SK-N-SH treated with all-trans-retinoic acid at 6 μM for 48 hours (cell line): Measurements from ENCODE around the gene POU2F1.
"Not testable (repeated sequence)": the region's sequence is repeated elsewhere in the genome, so short reads cannot be mapped to it uniquely, and the experiment has no call there.

Experiments used
- ATAC-seq: fragments of 200-7000 bp; cut with Tn5 transposase; 3 replicates; pipeline ENCODE4 v1.9.1; 2020; ENCODE audit warnings: mild to moderate bottlenecking, moderate library complexity
- ARNTL ChIP-seq: fragments of 450-650 bp; formaldehyde crosslinking; IDR thresholded peaks from 2 replicates; pipeline ENCODE4 v1.5.0; 2020; ENCODE audit warnings: low read depth, mild to moderate bottlenecking, moderate library complexity, borderline replicate concordance
- BACH2 ChIP-seq: fragments of 250-450 bp; sonication (Bioruptor Pico); IDR thresholded peaks from 2 replicates; pipeline ENCODE4 v1.9.0; 2021; ENCODE audit warnings: mild to moderate bottlenecking, borderline replicate concordance
- CSDC2 ChIP-seq: fragments of 250-450 bp; sonication (Bioruptor Pico); IDR thresholded peaks from 2 replicates; pipeline ENCODE4 v1.5.0; 2020; ENCODE audit warnings: mild to moderate bottlenecking, moderate library complexity
- ESRRG ChIP-seq: fragments of 250-450 bp; sonication (Bioruptor Pico); IDR thresholded peaks from 2 replicates; pipeline ENCODE4 v1.6.1; 2021; ENCODE audit warnings: mild to moderate bottlenecking
- GLIS3 ChIP-seq: fragments of 250-450 bp; sonication (Bioruptor Pico); IDR thresholded peaks from 2 replicates; pipeline ENCODE4 v1.5.0; 2020; ENCODE audit warnings: mild to moderate bottlenecking, moderate library complexity
- ISL1 ChIP-seq: fragments of 250-450 bp; sonication (Bioruptor Pico); IDR thresholded peaks from 2 replicates; pipeline ENCODE4 v2.1.2; 2022; ENCODE audit warnings: mild to moderate bottlenecking, moderate library complexity
- OSR1 ChIP-seq: fragments of 250-450 bp; sonication (Bioruptor Pico); IDR thresholded peaks from 2 replicates; pipeline ENCODE4 v1.8.0; 2022; ENCODE audit warnings: moderate library complexity, mild to moderate bottlenecking, inconsistent platforms
- PPARA ChIP-seq: fragments of 250-450 bp; sonication (Bioruptor Pico); IDR thresholded peaks from 2 replicates; pipeline ENCODE4 v1.5.0; 2020; ENCODE audit warnings: mild to moderate bottlenecking, borderline replicate concordance
- SNAI2 ChIP-seq: fragments of 250-450 bp; sonication (Bioruptor Pico); IDR thresholded peaks from 2 replicates; pipeline ENCODE4 v1.5.0; 2020; ENCODE audit warnings: mild to moderate bottlenecking, moderate library complexity
- TCF4 ChIP-seq: fragments of 250-450 bp; sonication (Bioruptor Pico); IDR thresholded peaks from 2 replicates; pipeline ENCODE4 v1.8.0; 2021; ENCODE audit warnings: mild to moderate bottlenecking, moderate library complexity, borderline replicate concordance
- TOX ChIP-seq: fragments of 250-450 bp; sonication (Bioruptor Pico); IDR thresholded peaks from 2 replicates; pipeline ENCODE4 v1.8.0; 2021; ENCODE audit warnings: mild to moderate bottlenecking, moderate library complexity, borderline replicate concordance
- TSHZ2 ChIP-seq: fragments of 250-450 bp; sonication (Bioruptor Pico); IDR thresholded peaks from 2 replicates; pipeline ENCODE4 v1.5.0; 2020; ENCODE audit warnings: mild to moderate bottlenecking, moderate library complexity
- ZC3H10 ChIP-seq: fragments of 250-450 bp; sonication (Bioruptor Pico); IDR thresholded peaks from 2 replicates; pipeline ENCODE4 v1.5.1; 2021; ENCODE audit warnings: mild to moderate bottlenecking, moderate library complexity
- ZFP3 ChIP-seq: fragments of 250-450 bp; sonication (Bioruptor Pico); IDR thresholded peaks from 2 replicates; pipeline ENCODE4 v1.5.0; 2020; ENCODE audit warnings: mild to moderate bottlenecking, moderate library complexity
- ZFP30 ChIP-seq: fragments of 450-650 bp; formaldehyde crosslinking; IDR thresholded peaks from 2 replicates; pipeline ENCODE4 v1.5.0; 2022; ENCODE audit warnings: mild to moderate bottlenecking, moderate library complexity
- ZNF565 ChIP-seq: fragments of 450-650 bp; formaldehyde crosslinking; conservative IDR thresholded peaks from 2 replicates; pipeline ENCODE4 v1.5.0; 2020; ENCODE audit warnings: low read depth, mild to moderate bottlenecking, moderate library complexity
- ZNF70 ChIP-seq: fragments of 450-650 bp; formaldehyde crosslinking; IDR thresholded peaks from 2 replicates; pipeline ENCODE4 v1.5.0; 2020; ENCODE audit warnings: mild to moderate bottlenecking, moderate library complexity
- ZNF8 ChIP-seq: fragments of 450-650 bp; formaldehyde crosslinking; IDR thresholded peaks from 2 replicates; pipeline ENCODE4 v1.5.0; 2020; ENCODE audit warnings: mild to moderate bottlenecking, moderate library complexity
- TF ChIP-seq, protein P1 (sequence below): fragments of 250-450 bp; sonication (Bioruptor Pico); IDR thresholded peaks from 2 replicates; pipeline ENCODE4 v1.5.1; 2020; ENCODE audit warnings: low read depth, mild to moderate bottlenecking, moderate library complexity
- TF ChIP-seq, protein P2 (sequence below): fragments of 250-450 bp; sonication (Bioruptor Pico); IDR thresholded peaks from 2 replicates; pipeline ENCODE4 v1.5.1; 2021; ENCODE audit warnings: mild to moderate bottlenecking, moderate library complexity
- TF ChIP-seq, protein P3 (sequence below): fragments of 250-450 bp; sonication (Bioruptor Pico); IDR thresholded peaks from 2 replicates; pipeline ENCODE4 v1.8.0; 2021; ENCODE audit warnings: low read depth, mild to moderate bottlenecking, moderate library complexity, borderline replicate concordance

Gene POU2F1

DNA sequence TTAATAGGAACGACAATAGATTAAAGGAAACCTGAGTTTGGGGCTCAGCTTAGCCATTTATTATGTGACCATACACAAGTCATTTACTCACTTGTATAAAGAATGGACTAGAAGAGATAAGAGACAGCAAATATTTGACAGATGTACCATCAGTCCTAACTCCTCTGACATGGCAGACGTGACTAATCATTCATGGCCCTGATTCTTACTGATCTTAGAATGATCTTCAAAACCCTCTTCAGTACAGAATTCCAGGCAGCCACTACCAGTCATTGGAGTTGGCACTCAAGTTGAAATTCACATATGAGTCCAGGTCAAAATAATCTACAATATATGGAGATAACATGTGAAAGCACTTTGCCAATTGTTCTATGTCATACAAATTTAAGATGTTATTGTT, 21.0 kb upstream of the POU2F1 start:
- TF ChIP-seq ARNTL (CRISPR knock-in tag) (no peak), TCF4 (CRISPR knock-in tag) (no peak), CSDC2 (CRISPR knock-in tag) (no peak), ISL1 (CRISPR knock-in tag) (no peak), ZNF70 (CRISPR knock-in tag) (no peak), ZC3H10 (CRISPR knock-in tag) (no peak), SNAI2 (CRISPR knock-in tag) (no peak), OSR1 (CRISPR knock-in tag) (no peak), ZFP30 (CRISPR knock-in tag) (no peak), ESRRG (no peak), TOX (CRISPR knock-in tag) (no peak)
- TF ChIP-seq, protein P1, sequence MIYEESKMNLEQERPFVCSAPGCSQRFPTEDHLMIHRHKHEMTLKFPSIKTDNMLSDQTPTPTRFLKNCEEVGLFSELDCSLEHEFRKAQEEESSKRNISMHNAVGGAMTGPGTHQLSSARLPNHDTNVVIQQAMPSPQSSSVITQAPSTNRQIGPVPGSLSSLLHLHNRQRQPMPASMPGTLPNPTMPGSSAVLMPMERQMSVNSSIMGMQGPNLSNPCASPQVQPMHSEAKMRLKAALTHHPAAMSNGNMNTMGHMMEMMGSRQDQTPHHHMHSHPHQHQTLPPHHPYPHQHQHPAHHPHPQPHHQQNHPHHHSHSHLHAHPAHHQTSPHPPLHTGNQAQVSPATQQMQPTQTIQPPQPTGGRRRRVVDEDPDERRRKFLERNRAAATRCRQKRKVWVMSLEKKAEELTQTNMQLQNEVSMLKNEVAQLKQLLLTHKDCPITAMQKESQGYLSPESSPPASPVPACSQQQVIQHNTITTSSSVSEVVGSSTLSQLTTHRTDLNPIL (CRISPR knock-in tag), result no peak
- TF ChIP-seq, protein P2, sequence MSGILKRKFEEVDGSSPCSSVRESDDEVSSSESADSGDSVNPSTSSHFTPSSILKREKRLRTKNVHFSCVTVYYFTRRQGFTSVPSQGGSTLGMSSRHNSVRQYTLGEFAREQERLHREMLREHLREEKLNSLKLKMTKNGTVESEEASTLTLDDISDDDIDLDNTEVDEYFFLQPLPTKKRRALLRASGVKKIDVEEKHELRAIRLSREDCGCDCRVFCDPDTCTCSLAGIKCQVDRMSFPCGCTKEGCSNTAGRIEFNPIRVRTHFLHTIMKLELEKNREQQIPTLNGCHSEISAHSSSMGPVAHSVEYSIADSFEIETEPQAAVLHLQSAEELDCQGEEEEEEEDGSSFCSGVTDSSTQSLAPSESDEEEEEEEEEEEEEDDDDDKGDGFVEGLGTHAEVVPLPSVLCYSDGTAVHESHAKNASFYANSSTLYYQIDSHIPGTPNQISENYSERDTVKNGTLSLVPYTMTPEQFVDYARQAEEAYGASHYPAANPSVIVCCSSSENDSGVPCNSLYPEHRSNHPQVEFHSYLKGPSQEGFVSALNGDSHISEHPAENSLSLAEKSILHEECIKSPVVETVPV (CRISPR knock-in tag), result no peak
- ATAC-seq, result no peak

GRCh38 chr1:167200272-167200671, 20.4 kb upstream of the POU2F1 start:
- no peak for TF ChIP-seq GLIS3
- TF ChIP-seq ZC3H10 (CRISPR knock-in tag), result no peak
- TF ChIP-seq ZNF70 (CRISPR knock-in tag), result no peak
- no peak for TF ChIP-seq TCF4 (CRISPR knock-in tag)
- TF ChIP-seq TSHZ2 (CRISPR knock-in tag), result no peak
- TF ChIP-seq TOX (CRISPR knock-in tag), result no peak
- TF ChIP-seq BACH2, result no peak
- TF ChIP-seq ZNF565, result no peak
- no peak for TF ChIP-seq SNAI2 (CRISPR knock-in tag)
- no peak for TF ChIP-seq CSDC2 (CRISPR knock-in tag)
- no peak for TF ChIP-seq OSR1 (CRISPR knock-in tag)
- TF ChIP-seq ZNF8, result no peak
- no peak for TF ChIP-seq ZFP30 (CRISPR knock-in tag)
- TF ChIP-seq, protein P1 (CRISPR knock-in tag), result no peak
- no peak for TF ChIP-seq ZFP3 (CRISPR knock-in tag)
- no peak for TF ChIP-seq ISL1 (CRISPR knock-in tag)
- TF ChIP-seq ARNTL (CRISPR knock-in tag), result no peak
- no peak for TF ChIP-seq ESRRG
- TF ChIP-seq, protein P3, sequence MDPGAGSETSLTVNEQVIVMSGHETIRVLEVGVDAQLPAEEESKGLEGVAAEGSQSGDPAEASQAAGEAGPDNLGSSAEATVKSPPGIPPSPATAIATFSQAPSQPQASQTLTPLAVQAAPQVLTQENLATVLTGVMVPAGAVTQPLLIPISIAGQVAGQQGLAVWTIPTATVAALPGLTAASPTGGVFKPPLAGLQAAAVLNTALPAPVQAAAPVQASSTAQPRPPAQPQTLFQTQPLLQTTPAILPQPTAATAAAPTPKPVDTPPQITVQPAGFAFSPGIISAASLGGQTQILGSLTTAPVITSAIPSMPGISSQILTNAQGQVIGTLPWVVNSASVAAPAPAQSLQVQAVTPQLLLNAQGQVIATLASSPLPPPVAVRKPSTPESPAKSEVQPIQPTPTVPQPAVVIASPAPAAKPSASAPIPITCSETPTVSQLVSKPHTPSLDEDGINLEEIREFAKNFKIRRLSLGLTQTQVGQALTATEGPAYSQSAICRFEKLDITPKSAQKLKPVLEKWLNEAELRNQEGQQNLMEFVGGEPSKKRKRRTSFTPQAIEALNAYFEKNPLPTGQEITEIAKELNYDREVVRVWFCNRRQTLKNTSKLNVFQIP (CRISPR knock-in tag), result no peak
- no peak for ATAC-seq

DNA sequence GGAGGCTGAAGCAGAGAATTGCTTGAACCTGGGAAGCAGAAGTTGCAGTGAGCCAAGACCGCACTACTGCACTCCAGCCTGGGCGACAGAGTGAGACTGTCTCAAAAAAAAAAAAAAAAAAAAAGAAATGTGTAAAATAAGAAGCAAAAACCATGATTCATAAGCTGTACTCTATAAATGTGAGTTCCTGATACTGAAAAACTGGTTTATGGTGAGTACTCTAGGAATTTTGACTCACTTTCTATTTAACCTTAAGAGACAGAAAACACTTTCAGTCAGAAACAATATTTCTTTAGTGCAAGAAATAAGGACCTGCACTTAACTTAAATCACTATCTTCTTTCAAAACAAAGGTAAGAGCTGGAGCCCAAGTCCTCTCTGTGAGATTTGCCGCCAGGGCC, 19.9 kb upstream of the POU2F1 start:
- TF ChIP-seq ZNF8 (no peak), TOX (CRISPR knock-in tag) (no peak)
- TF ChIP-seq, all 23 proteins: peak for 0
- ATAC-seq, result no peak

DNA sequence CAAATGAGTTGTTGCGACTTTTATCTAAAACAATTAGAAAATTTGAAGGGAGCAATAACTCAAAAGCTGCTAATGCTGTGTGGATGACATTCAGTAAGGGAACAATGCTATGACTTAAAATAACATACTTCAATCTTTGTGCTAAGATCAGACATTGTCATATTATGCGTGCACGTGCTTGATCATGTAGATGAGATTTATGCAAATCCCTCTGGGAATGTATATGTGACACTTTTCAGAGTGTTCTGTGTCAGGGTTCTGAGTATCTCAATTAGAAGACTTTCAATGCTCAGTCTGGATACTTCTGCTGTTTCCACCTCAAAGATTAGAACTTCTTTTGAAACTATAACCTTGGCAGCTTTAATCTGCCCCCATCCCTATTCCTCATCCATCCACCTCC, 18.6 kb upstream of the POU2F1 start:
- ATAC-seq, result no peak
- no peak for TF ChIP-seq TSHZ2 (CRISPR knock-in tag)
- TF ChIP-seq PPARA (CRISPR knock-in tag), result no peak
- TF ChIP-seq ZNF70 (CRISPR knock-in tag), result no peak
- TF ChIP-seq ESRRG, result no peak
- TF ChIP-seq BACH2, result no peak
- TF ChIP-seq ARNTL (CRISPR knock-in tag), result no peak
- TF ChIP-seq ISL1 (CRISPR knock-in tag), result no peak
- TF ChIP-seq ZFP30 (CRISPR knock-in tag), result no peak

DNA sequence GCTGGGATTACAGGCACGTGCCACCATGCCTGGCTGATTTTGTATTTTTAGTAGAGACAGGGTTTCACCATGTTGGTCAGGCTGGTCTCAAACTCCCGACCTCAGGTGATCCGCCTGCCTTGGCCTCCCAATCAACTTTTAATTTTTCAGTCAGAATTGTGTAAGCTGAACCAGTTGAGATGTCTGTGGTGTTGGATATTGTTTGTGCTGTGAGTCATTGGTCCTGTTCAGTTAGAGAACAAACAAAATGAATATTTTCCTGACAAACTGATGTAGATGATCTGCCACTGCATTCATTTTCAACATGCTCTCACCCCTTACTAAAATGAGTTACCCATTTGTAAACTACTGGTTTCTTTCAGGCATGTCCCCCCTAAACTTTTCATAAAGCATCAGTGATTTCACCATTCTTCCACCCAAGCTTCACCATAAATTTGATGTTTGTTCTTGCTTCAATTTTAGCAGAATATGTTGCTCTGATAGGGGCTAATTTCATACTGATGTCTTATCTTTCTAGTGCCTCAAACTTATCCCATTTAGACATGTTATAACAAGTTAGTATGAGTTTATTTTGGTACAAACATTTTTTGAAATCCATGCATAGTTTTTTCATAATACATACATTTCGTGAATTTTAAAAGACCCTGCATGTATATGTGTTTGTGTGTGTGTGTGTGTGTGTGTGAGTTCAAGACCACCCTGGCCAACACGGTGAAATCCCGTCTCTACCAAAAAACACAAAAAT, 15.2 kb upstream of the POU2F1 start:
- not testable (repeated sequence) for ATAC-seq
